M059J (cell line): Measurements from ENCODE around the gene CCNY. TPM values are rescaled to one million over a fixed set of nuclear protein-coding genes. Genes with fewer than 3 reads are reported as not detected.

ENCODE experiments used
- DNase-seq: peaks from one replicate; pipeline ENCODE4 v3.0.0-alpha.2; 2012; ENCODE audit warnings: low read depth
- total RNA-seq: library from RNA; depleted of rRNA; stranded (reverse); fragments of >200 nt; shearing (Covaris generic); gene quantifications from 2 replicates; pipeline ENCODE4 v1.2.3, GENCODE V29; 2014

CCNY gene
- total RNA-seq, 1 experiment from 2014 or later = 20.8 TPM

DNA sequence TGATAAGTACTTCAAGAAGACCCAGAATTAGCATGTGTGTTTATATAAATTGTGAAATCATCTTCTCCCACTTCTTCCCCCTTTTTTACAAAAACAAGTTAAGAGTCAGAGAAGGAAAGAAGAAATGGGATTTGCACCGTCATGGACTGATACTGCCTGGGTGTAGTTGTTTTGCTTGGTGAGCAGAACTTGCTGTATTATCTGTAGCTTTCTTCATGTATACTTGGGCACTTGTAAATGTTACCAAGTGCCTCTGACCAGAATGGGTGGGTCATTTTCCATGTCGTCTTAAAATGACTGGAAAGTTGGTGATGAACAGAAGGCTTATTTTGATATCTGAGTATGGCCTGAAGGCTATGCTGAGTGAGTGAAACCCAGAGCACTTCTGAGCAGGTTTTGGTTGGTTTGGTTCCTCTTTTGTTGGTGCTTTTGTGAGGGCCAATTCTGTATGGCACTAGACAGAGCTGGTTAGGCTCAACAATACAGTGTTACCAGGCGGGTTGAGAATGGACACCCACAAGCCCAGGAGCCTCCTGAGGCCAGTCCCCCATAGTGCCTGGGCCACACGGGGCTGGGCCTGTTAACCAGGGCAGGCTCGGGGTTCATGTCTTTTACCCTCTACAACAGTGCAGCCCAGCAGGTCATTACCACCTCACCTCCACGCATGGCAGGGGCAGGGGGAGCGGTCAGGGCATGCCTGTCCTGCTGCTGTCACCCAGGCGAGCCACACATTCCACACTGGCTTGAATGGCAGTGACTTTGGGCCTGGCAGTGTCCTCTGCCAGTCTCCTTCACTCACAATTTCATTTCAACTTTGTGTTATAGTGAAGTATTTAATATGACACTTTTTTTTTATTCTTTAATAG lies 115.1 kb downstream of the CCNY start:
- DNase-seq = no peak

DNA sequence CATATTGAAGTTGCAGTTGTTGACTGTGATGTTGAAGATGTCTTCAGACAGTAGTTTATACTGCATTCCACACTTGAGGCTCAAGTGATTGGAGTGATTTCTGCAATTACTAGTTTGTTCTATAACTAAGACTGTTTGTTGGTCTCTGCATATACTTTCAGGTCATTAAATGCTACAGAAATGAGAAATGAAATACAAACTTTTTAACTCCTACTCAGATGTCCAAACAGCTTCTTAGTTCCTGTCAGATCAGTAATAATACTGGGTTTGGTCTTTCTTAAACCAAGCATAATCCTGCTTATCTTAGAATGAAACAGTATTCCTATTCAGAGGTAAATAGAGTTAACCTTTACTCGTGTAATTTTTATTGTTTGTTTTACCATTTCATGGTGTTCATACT lies 115.9 kb downstream of the CCNY start:
- no peak for DNase-seq

DNA sequence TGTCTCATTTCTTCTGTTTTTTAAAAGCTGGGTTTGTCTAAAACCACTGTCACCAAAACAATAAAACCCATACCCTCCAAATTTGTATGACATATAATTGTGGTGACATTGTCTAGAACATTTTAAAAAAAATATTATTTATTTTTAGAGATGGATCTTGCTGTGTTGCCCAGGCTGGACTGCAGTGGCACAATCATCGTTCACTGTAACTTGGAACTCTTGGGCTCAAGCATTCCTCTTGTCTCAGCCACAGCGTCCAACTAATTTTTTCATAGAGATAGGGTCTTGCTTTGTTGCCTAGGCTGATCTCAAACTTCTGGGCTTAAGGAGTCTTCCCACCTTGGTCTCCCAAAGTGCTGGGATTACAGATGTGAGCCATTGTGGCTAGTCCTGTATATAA lies 116.5 kb downstream of the CCNY start:
- DNase-seq = no peak

DNA sequence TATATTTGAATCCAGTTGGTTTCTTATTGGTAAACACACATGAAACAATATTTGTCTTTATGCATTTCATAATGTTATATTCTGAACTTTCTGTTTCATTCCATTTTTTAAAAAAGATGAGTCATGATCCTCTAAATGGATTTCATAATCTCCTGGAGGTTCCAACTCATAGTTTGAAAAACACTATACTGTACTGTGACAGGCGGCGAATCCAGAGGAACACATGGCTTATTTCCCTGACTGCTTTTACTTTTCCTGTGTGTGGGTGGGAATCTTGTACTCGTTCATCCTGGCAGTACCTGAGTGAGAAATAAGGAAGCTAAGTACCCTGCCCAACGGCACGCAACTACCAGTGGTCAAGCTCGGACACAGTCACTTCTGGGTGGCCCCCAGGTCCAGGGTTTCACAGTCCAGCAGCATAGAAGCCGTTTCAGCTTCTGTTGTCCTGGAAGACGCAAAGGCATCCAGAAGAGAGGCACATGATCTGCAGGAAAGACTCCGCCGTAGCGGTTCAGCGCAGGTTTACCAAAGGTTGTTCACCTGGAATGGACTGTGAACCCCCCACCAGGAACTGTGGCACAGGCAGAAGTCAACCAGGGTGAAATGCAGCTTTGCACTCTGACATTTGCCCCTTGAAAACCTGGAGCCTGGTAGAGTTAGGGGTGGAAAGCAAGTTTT lies 117.7 kb downstream of the CCNY start:
- no peak for DNase-seq

DNA sequence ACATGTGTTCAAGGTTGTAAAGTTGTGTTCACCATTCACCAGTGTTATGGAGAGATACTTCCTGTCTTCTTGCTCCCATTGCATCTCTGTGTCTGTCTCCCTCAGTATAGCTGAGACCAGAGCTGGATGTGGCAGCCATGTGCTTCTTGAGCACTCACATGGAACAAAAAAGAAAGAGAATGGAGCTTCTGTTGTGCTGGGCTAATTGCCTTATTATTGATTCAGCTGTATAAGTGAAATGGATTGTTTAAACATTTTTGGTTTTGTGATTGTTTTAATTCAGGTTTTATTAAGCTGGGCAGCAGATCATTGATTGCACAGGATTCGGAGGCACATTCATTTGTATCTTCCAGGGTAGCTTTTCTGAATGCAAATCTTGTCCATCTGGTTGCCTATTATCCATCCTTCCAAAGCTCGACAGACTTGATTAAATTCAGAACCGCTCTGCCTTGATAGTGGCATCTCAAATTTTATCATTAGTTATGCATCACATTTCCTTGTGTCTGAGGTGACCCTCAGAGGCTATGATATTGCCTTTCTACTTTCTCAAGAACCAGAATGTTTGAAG lies 119.9 kb downstream of the CCNY start:
- DNase-seq = no peak

DNA sequence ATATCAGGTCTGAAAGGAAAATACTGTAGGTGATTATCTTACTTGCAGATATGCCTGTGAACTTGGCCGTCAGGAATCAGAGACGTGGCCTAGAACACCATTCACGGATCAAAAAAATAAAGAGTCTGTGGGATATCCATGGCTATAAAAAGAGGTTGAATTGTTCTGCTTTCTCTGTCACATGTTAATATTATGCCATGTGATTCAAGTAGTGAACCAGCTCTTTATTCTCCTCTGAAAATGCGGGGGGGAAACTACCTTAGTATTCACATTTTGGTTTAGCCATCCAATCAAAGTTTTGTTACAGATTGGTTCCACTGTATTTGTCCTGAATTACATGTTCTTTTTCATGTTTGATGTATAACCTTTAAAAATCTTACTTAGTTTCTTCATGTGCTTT lies 120.5 kb downstream of the CCNY start:
- DNase-seq = no peak

DNA sequence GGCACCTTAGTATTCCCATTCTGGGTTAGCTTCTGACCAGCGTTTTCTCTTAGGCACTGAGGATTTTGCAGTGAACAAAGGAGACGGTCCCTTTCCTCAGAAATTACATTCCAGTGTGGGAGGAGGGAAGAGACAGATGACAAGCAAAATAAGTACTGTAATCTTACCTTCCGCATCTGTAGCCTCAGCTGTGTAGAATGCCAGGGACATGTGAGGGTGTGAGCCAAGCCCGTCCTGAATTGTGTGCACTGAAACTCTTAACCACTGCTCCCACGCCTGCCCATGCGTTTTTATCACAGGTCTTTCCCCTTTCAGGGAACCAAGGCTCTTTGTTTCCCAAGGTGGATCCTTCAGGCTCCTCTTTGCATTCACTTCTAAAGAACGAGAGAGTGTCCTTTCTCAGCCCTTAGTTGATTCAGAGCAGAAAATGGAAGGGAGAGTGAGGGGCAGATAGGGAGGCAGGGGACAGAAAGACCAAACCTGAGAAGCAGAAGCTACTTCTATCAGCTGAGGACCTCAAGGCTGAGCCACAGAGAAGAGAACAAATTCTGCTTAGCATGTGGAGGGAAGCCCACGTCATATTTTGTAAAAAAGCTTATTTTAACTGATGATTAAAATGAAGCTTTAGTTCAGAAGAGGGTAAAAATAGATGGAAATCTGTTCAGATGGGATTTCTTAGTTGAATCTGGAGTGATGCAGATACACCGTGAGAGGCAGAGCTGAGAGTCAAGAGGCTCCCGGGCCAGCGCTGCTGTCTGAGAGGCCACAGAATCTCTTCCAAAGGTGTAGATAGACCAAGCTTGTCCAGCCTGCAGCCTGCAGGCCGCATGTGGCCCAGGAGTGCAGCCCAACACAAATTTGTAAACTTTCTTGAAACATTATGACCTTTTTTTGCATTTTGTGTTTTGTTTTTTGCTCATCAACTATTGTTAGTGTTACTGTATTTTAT lies 122.5 kb downstream of the CCNY start:
- no peak for DNase-seq

DNA sequence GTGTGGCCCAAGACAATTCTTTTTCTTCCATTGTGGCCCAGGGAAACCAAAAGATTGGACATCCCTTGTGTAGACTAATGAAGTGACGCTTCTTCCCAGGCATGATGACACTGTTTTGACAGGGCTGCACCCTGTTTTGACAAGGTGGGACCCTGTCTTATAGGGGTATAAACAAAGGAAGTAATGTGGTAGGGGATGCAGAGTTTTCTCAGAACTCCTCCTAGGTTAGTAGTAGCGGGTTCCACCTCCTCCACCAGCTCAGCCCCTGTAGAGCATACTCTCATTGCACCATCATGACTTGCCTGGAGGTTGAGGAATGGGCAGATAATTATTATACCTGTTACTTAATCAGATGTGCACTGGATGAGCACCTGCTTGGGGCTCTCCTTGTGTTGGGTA lies 123.1 kb downstream of the CCNY start:
- DNase-seq = no peak

DNA sequence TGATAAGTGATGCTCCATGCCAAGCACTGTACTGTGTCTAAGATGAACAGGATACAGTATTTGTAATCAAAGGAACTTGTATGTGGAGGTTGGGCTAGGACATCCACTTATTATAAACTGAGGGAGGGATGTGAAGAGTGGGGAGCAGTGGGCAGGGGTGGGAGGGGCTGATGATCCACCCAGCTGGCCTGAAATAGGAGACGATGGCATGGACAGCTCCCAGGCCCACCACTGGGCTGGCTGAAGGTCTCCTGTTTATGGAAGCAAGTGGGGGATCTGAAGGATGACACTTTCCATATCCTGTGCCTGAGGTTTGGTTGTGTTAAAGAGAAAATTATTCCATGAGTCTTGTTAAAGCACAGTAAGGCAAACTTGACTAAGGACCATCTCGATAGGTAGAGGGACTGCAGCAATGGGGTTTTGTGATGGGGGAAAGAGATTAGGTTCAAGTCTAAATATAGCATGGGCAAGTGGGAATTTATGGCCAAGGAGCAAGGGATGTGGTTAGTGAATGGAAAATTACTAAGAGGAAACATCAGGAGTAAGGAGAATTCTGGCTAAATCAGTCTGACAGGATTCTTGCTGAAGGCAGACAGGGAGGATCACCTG lies 124.6 kb downstream of the CCNY start:
- DNase-seq = peak; percentile 64

DNA sequence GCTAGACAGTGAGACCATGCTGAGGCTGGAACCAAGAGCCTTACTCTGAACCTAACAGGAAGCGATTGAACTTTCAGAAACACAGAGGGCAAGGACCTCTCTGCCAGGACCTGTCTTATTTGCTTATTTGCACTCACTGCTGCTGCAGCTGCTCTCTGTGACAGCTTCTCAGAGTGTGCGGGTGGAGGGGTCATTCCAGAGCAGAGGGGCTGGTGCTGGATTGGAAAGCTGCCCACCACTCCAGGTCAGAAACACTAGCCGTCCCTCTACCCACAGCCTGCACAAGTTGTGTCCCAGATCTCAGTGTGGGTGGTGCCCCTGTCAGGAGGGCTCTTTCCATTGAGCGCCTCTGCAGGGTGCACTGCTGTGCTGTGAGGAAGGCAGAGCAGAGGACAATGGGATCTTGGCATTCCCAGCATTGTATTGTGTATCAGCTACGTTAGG lies 126.2 kb downstream of the CCNY start:
- DNase-seq = no peak

DNA sequence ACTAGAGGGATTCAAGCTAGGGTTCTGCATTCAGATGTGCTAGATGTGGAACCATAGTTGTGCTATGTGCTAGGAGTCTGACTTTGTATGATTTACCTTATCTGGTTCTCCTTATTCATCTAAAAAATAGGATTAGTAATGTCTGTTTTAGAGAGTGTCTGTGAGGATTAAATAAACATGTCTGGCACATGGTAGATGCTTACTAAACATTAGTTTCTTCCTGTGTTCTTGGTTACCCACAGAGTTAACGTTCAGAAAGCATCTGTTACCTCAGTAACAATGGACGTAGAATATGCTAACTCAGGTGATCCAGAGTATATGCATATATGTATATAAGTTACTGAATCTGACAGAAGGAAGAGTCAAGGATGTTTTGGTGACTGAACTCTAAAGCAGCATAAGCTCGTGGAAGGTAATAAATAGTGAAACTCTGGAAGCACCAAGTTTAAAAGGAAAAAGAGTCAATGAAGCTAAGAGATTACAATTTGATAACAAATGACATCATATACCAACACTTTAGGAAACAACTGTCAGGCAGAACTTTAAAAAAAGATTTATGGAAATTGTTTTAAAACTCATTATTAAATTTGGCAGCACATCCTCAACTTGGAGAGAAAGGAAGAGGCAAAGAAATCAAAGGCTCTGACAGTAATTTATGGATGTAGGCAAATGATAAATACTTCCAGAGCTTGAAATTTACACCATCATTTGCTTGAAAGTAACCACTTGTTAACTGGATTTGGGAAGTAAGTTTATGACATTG lies 127.0 kb downstream of the CCNY start:
- DNase-seq = no peak

DNA sequence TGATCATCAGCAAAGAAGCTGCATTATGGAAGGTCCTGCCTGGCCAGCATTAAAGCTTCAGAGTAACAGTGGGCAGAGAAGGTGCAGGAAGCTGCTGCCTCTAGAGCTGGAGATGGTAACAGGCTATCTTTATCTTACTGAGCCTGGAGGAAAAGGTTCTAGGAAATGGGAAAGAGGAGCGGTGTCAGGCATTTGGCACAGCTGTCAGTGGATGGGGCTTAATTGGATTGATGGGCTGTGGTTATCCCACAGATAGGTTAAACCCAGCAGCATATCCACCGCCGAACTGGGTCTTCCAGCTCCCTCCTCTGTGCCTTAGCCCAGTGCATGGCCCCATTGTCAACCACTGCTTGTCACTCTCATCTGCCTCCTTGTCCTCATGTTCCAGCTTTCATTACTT lies 127.6 kb downstream of the CCNY start:
- DNase-seq = no peak

DNA sequence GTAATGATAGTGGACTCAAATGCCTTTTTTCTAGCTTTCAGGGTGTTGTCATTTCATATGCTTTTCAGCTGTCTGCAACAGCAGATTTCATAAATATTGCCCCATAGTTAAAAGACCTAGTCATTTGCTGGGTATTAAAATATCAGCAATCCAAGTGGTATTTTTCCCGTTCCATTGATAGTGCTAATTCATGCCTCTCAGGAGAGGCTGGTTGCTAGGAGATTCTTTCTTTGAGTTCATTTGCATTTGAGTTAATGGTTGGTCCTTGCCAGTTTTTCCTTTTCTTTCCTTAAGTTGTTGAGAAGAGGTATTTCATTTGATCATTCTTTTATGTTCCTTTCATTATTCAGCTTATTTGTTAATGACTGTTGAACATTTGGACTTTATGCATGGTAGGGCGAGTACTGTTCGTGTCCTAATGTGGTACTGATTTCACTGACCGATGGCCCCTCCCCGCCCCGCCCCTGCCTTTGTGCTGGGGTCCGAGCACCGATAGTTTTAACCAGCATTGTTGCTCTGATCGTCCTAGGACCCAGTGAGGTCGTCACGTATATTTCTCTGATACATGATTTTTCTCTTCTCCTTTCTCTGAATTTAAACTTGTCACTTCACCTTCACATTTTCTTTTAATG lies 128.6 kb downstream of the CCNY start:
- DNase-seq = no peak

DNA sequence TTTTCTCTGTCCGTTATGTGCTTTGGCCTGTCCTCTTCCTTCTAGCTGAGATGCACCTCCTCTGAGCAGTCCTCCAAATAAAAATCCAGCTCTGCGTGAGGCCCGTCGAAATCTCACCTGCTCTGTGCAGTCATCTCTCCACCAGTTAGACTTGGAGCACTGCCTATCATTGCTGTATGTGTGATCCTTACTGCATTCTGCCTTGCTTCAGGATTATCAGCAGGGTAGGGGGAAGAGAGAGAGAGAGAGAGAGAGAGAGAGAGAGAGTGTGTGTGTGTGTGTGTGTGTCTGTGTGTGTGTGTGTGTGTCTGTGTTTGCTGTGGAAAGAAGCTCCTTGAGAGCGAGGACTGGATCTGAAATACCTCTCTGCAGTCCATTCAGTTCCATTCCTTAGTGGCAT lies 129.4 kb downstream of the CCNY start:
- no peak for DNase-seq

DNA sequence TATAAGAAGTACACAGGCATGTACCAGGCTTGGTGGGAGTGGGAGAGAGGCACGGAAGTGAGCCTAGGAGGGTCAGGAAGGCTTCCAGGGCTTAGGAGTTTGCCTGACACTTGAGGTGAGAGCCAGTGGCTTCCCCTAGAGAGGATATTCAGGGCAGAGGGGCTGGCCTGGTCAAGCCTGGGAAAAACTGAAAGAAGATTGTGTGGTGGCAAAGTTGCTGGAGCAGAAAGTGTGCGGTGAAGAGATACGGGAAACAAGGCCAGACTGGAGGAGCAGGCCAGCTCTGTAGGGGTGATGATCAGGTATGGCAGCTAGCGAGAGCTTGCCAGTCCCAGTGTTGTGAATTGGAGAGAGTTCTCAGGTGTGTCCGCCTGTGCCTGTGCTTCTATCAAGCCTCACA lies 129.9 kb downstream of the CCNY start:
- DNase-seq = no peak

DNA sequence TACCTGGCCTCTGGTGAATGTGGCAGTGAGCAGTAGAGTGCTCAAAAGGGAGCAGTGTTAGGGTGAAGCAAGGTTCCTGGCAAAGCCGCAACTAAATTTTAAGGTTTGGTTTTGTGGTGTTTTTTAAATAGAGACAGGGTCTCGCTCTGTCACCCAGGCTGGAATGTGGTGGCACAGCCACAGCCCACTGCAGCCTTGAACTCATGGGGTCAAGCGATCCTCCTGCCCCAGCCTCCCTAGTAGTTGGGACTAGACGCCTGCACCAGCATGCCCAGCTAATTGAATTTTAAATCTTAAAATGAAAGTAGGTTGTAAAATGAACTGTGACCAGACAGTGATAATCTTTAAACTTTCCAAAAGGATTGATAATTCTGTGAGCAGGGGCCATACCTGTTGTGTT lies 130.4 kb downstream of the CCNY start:
- DNase-seq = no peak

DNA sequence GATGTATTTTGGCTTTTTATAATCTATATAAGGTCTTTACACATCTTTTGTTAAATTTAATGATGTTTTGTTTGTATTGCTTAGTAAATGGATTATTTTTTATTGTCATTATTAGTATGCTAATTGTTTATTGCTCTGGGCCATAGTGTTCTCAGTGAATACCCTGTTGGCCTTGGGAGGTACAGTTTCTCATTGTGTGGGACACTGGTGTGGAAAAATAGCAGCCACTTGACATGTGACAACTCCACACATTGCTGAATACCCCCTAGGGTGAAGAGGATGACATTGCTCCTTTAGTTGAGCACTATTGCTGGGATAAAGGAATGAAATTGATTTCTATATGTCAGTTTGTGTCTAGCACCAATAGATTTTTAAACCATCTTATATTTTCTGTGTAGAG lies 130.9 kb downstream of the CCNY start:
- DNase-seq = no peak

DNA sequence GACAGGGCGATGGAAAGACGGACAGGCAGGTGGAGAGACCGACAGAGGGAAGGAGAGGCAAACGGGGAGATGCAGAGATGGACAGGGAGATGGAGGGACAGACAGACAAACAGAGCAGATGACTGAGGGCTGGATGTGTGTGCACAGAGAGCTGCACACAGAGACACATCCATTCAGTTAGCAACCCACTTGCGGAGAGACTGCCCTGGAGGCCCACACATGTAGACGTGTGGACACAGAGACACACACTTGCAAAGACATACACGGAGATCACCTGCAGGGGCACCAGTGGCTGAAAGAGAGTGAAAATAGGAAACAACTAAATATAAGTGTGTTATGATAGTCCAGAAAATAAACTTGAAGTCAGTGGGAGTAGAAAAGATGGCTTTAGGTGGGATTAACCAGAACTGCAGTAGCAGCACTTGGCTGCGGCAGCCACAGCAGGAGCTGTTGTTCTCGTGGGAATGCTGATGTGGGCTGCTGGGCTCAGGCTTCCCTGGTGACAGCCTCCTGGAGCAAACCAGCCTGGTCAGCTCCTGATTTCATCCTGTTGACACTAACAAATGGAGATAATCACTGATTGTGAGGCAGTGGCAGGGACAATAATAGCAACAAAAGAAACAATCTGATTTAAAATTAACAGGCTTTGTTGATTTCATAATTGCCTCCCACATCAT lies 134.1 kb downstream of the CCNY start:
- no peak for DNase-seq

DNA sequence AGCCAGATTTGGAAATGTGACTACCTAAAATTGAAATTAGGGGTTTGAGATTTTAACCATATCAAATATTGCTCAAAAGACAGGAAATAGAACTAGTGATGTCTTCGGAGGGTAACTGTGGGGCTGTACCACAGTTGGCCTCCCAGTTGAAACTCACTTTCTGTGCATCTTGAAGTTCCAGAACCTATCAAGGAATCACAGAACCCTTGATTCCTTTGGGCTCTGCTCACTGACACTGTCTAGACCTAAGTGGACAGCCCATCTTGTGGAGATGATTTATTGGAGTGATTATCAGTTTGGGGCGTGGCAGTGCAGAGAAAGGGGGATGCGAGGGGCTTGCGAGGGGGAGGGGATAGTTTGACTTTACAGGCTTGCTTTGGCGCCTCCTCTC lies 134.6 kb downstream of the CCNY start:
- DNase-seq = no peak

DNA sequence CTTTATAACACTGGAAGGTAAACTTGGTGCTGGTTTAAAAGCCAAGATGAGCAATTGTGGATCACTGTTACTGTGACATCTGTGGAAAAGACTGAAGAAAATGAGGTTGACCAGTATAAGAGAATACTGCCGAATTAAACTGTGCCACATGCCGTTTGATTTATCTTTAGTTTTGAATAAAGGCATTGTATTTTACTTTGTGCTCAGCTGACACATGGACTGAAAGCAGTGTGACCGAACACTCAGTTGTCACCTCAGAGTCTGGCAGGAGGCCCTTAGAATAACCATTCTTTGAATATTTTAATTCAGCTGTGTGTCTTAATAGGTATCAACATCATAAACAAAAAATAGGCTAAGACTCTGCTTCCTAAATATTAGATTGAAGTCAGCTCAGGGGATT lies 135.1 kb downstream of the CCNY start:
- no peak for DNase-seq
